ENCODE measurements around the gene DNMT3A.

DNMT3A gene

DNA sequence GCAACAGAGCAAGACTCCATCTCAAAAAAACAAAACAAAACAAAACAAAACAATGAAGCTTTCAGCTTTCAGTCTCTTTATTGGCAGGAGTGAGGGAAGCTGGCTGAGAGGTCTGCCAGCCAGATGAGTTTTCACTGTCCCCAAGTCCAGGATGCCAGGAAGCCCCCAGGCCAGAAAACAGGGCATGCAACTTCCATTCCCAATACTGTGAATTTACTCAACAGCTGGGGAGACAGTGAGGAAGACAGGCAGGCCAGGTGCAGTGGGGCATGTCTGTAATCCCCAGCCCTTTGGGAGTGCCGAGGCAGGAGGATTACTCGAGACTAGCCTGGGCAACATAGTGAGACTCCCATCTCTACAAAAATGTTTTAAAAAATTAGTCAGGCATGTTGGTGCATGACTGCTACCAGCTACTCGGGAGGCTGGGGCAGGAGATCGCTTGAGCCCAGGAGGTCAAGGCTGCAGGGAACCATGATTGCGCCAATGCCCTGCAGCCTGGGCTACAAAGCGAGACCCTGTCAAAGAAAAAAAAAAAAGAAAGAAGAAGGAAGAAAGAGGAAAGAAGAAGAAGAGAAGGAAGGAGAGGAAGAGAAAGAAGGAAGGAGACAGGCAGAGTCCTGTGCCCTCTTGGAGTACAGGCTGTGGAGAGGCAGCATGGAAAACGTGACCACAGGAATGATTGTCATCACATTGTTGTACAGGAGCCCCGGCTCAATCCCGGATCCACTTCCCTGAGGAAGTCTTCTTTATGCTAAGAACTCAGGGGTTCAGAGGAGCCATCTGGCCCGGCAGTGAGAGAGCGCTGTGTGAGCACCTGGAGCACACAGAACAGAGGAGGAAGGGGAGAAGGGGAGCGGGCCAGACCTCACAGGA is 144.2 kb downstream of the DNMT3A start:
- no peak for DNase-seq

DNA sequence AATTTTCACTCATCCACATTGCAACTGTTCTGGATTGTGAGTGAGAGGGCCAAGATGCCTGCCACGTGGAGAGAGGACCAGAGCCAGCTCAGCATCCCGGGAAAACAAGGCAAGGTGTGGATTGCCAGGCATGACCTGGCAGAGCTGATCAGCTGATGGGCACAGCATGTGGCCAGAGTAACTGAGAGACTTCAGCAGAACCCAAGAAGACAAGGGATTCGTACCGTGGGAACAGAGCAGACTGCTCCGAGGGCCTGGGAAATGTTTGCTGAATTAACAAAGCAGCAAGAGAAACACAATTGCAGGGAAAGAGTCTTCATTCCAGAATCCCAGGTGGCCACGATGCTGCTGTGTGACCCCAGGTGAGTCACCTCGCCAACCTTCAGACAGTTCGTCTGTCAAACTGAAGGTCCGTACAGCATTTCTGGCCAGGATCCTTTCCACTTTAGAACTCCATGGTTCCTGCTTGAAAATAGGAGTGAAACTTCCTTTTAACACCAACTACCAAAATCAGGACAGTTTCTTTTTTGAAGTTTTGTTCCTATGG is 147.1 kb downstream of the DNMT3A start:
- DNase-seq: no peak

DNA sequence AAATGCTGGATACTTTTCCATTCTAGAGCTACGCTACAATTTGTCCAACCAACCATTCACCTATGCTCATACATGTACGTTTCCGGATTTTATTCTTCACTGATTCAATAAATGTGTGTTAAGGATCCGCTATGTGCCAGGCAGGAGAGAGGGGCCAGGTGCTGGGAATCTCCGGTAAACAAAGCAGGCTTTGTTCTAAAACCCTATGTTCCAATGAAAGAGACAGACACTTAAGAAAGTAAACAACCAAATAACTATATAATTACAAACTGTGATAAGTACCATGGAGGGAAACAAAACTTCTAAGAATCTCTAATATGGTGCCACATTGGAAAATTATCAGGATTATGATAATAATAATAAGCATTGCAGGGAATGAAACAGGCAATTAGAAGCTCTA is 151.2 kb downstream of the DNMT3A start:
- peak in 2 of 3 experiments; percentile 56 to 89 for DNase-seq

GRCh38 chr2:25188405-25188804 is 153.3 kb downstream of the DNMT3A start:
- no peak for DNase-seq

GRCh38 chr2:25187729-25188350 is 153.9 kb downstream of the DNMT3A start:
- peak in 2 of 3 experiments; percentile 40 to 93 for DNase-seq

DNA sequence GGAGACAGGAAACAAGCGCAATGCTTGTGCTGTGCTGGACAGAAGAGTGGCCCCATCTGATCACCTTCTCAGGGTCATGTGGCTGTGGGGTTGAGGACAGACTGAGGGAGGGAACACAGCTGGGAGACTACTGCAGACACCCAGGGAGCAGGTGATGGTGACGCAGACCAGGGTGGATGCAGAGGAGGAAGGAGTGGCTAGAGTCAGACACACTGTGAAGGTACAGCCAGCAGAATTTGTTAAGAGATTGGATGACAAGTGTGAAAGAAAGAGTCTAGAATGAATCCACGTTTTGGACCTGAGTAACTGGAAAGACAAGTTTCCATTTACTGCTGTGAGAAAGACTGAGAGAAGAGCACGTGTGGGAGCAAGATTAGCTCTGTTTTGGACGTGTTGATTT is 157.5 kb downstream of the DNMT3A start:
- DNase-seq: peak in 1 of 3 experiments; percentile 19

- DNase-seq: peak in 1 of 3 experiments; percentile 38
Measured at GRCh38 chr2:25178976-25179375, 162.7 kb downstream of the DNMT3A start.

Measured in NCI-H1417 (cell line).